NCI-H748 (cell line): ENCODE measurements around the gene MINAR1.
"Not testable (repeated sequence)": the region's sequence is repeated elsewhere in the genome, so short reads cannot be mapped to it uniquely, and the experiment has no call there.

Experiments used
- DNase-seq: peaks from one replicate; lab custom pipeline; 2025; ENCODE audit not compliant: unreplicated experiment; lab: John Stamatoyannopoulos, UW

The MINAR1 gene

GRCh38 chr15:79431636-79432344, at the start of gene MINAR1:
Gene MINAR1, plus strand, starts transcription at chr15:79432336. Its CDS starts 23,812 bp downstream, at chr15:79456148.
- DNase-seq = peak; percentile 55

- DNase-seq = no peak
Measured at GRCh38 chr15:79394231-79394630, 37.9 kb upstream of the MINAR1 start.

GRCh38 chr15:79396850-79397249, 35.3 kb upstream of the MINAR1 start:
- no peak for DNase-seq

GRCh38 chr15:79397269-79397910, 34.7 kb upstream of the MINAR1 start:
- no peak for DNase-seq

- no peak for DNase-seq
Measured at GRCh38 chr15:79399606-79400005, 32.5 kb upstream of the MINAR1 start.

GRCh38 chr15:79400650-79401049, 31.5 kb upstream of the MINAR1 start:
- DNase-seq = no peak

- no peak for DNase-seq
Measured at GRCh38 chr15:79401301-79401700, 30.8 kb upstream of the MINAR1 start.

- no peak for DNase-seq
Measured at GRCh38 chr15:79402136-79402535, 30.0 kb upstream of the MINAR1 start.

- DNase-seq = no peak
Measured at GRCh38 chr15:79403501-79403900, 28.6 kb upstream of the MINAR1 start.

GRCh38 chr15:79406210-79406609, 25.9 kb upstream of the MINAR1 start:
- peak; percentile 41 for DNase-seq

GRCh38 chr15:79408041-79408440, 24.1 kb upstream of the MINAR1 start:
- DNase-seq = no peak

GRCh38 chr15:79410237-79410636, 21.9 kb upstream of the MINAR1 start:
- DNase-seq = no peak

GRCh38 chr15:79412010-79412409, 20.1 kb upstream of the MINAR1 start:
- DNase-seq = no peak

GRCh38 chr15:79412429-79412828, 19.7 kb upstream of the MINAR1 start:
- no peak for DNase-seq

GRCh38 chr15:79416876-79417275, 15.3 kb upstream of the MINAR1 start:
- no peak for DNase-seq

- no peak for DNase-seq
Measured at GRCh38 chr15:79418693-79419279, 13.3 kb upstream of the MINAR1 start.

GRCh38 chr15:79425591-79426295, 6.4 kb upstream of the MINAR1 start:
- no peak for DNase-seq

- DNase-seq = not testable (repeated sequence)
Measured at GRCh38 chr15:79426899-79427298, 5.2 kb upstream of the MINAR1 start.

GRCh38 chr15:79427781-79428598, 4.1 kb upstream of the MINAR1 start:
- DNase-seq = no peak

GRCh38 chr15:79430901-79431635, 1.1 kb upstream of the MINAR1 start:
- DNase-seq = no peak
